Lung microvascular endothelial cell (primary cell): ENCODE data around the gene CXCR1. TPM values are rescaled to one million over a fixed set of nuclear protein-coding genes. Genes with fewer than 3 reads are reported as not detected.
"Not testable (repeated sequence)": the region's sequence is repeated elsewhere in the genome, so short reads cannot be mapped to it uniquely, and the experiment has no call there.

ENCODE experiments used
- DNase-seq, 2 donors: peaks; one replicate each; pipeline versions ENCODE4 v3.0.0 to v3.0.0-alpha.2; 2010; ENCODE audit warnings: low read depth in 2 of 2
- total RNA-seq: library from RNA; depleted of rRNA; stranded (reverse); fragments of >200 nt; gene quantifications from 2 replicates; pipeline ENCODE4 v1.2.1, GENCODE V29; 2014

Gene CXCR1
- total RNA-seq, 1 donor from 2014 or later: not detected

DNA sequence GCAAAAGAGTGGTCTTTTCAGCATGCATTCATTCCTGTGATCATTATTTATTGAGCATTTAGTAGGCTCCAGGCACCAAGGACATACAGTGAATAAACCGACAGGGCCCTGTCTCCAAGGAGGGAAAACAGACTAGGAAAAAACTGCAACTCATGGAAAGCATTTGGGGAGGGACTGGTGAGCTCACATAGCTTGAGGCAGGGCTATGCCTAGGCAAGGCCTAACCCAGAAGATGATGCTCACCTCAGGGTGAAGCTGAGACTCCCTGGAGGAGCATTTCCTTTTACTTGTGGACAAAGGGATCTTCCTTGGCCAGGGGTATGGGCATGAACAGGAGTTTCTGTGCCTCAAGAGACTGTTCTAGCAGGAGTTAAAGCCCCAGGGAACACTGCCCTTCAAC, 3.9 kb downstream of the CXCR1 start:
- no peak for DNase-seq

DNA sequence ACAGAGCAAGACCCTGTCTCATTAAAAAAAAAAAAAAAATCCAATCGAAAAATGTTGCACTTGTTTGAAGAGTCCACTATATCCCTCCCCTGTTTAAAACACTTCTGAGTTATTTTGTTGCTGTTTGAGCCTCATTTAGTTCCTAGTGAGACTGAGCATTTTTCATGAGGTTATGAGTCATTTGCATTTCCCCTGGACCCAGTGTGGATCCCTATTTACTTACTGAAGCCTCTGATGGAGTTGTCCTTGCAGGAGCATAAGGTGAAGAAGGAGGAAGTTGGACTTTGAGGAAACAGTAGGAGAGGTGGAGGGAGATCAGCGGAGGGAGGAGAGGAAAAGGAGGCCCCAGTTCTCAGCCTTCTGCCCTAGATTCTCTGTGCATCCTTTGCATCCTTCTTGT, 5.1 kb downstream of the CXCR1 start:
- DNase-seq: no peak

DNA sequence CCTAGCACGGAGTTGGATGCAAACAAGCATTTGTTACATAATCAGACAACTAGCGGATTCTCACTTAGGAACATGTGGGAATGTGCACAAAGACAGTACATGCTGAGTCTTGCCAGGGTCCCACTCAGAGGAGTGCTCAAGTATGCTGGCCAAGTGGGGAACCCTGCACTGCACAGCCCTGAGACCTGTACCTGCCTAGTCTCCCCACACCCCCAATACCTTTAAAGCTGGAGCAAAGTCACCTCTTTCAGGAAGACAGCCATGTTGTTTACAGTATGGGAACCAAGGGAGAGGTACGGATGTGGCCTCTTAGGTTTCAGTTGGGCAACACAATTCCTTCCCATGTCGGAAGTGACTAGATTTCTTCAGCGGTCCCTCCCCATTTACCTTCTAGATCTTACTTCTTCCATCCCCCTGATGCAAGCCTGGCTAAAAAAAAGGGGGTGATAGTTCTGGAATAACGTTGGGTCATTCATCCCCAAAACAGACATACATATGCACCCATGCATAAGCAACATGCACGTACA, 10.7 kb downstream of the CXCR1 start:
- no peak for DNase-seq

DNA sequence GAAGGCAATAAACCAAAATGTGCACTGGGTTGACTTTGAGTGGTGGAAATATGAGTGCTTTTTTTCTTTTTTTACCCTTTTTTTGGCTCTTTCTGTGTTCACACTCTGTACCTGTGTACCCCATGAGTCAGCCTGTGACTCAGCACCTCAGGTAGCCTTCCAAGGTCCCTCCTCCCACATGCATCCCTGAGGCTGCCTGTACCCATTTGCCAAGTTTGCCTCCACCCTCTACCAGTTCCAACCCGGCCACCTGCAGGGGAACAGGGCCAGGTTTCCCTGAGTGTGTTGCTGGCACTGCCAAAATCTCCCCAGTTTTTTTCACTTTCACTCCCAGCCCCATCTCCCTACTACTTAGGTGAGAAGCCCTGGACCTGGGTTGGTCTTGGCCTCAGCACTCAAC, 14.0 kb downstream of the CXCR1 start:
- no peak for DNase-seq

GRCh38 chr2:218152172-218152571, 14.6 kb downstream of the CXCR1 start:
- no peak for DNase-seq

DNA sequence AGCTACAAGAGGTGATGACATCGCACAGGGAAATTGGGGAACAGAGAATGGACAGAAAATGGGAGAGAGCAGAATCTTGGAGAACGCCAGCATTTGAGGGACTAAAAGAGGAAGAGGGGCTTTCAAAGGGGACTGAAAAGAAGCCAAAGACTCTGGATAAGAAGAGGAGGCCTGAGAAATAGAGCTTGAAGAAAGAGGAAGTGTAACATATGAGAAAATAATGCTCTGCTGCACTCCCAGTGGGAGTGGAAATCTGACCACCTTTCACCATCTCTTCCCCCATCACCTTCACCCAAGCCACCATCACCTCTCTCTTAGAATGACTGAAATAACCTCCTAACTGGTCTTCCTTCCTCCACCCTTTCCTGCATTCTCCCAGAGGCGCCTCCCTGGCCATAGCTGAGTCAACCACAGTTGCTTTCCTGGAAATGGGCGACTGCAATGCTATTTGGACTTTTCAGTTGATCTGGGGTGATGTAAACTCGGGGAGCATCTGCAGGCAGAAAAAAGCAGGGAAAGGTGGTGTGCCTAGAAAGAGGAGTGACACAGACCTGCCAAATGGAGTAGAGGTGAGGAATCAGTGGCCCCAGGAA, 16.8 kb downstream of the CXCR1 start:
- no peak for DNase-seq

GRCh38 chr2:218149098-218149497, 17.7 kb downstream of the CXCR1 start:
- no peak for DNase-seq

GRCh38 chr2:218146056-218146455, 20.7 kb downstream of the CXCR1 start:
- DNase-seq: no peak

GRCh38 chr2:218145124-218145523, 21.6 kb downstream of the CXCR1 start:
- DNase-seq: peak in 1 of 2 donors; percentile 3

DNA sequence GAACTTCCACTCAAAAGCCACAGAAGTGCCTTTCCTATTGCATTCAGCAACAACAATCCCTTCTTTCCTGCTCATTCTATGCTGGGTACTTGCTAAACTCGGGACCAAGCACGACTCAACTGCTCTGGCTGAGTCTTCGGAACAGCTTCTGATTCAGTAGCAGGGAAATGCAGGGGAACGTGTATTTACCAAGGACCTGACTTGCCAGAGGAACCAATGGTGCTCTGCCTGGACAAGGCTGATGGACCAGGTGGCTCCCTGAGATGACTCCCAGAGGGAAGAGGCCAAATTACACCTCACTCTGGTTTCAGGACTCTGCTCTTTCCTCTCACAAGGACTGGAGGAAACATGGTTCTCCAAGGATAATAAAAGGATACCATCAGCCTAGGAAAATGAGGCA, 28.7 kb downstream of the CXCR1 start:
- no peak for DNase-seq

DNA sequence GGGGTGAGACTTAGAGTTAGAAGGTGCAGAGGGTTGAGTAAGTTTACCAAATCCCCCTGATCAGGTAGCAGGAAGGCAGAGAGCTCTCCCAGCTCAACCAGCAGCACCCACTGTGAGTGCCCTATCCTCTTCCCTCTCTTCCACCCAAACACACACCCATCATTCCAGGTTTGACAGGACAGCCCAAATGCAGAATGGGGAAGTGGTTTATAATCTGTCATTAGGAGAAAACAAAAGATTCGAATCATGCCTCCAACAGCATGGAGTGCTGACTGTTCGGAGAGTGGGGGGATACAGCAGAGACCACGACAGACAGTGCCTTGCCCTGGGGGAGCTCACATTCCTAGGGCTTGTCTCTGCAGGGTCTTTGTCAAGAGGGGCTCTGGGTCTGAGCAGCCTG, 29.2 kb downstream of the CXCR1 start:
- no peak for DNase-seq

GRCh38 chr2:218130822-218131221, 35.9 kb downstream of the CXCR1 start:
- no peak for DNase-seq

GRCh38 chr2:218130377-218130776, 36.4 kb downstream of the CXCR1 start:
- DNase-seq: no peak

DNA sequence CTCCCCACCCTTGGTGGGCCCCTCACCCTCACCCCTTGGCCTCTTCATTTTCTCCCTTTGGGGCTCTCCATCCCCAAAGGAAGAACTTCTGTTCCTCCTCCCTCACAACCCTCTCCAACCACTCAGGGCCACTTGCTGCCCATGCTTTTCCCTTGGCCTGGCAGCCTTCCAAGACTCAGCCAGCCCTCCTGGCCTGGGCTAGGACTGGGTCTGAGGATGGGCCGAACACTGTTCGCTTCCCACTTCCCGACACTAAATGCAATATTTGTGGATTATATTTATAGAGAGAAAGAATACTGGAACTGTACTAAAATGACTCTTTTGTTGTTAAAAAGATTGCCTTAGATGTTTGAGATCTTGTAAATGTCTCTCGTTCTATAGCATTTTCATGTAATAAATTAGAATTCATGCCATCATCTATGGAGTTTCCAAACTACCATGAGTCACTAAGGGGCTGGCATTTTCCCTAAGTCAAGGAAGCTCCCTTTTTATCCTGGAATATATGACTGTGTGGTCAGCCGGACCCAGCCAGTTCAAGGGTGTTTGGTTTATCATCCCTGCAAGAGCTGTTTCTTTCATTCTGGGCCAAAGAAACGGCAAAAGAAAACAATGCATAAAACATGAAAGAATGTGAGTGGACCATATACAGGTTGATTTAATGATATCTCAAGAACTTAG, 37.2 kb downstream of the CXCR1 start:
- no peak for DNase-seq

GRCh38 chr2:218128781-218129457, 37.8 kb downstream of the CXCR1 start:
- DNase-seq: no peak

- DNase-seq: no peak
Observed at GRCh38 chr2:218127929-218128455, 38.8 kb downstream of the CXCR1 start.

GRCh38 chr2:218125626-218126080, 41.1 kb downstream of the CXCR1 start, which contains the start of gene CXCR2:
Gene CXCR2 (plus strand): TSS chr2:218126028. CDS start chr2:218134802, 8,774 bp downstream.
- DNase-seq: no peak

GRCh38 chr2:218125095-218125494, 41.7 kb downstream of the CXCR1 start:
- DNase-seq: no peak

- DNase-seq: no peak
Observed at GRCh38 chr2:218123986-218124385, 42.8 kb downstream of the CXCR1 start.

- not testable (repeated sequence) for DNase-seq
Observed at GRCh38 chr2:218122286-218122685, 44.5 kb downstream of the CXCR1 start.

GRCh38 chr2:218121789-218122188, 45.0 kb downstream of the CXCR1 start:
- DNase-seq: not testable (repeated sequence)
